GM10266 (cell line): ENCODE results near the gene TNNC1.

ENCODE experiments used
- DNase-seq: peaks from one replicate; pipeline ENCODE4 v3.0.0; 2012; ENCODE audit errors: extremely low spot score
- TF ChIP-seq, protein P1 (sequence below): IDR thresholded peaks from 2 replicates; pipeline ENCODE4 v1.5.1; 2012; ENCODE audit warnings: mild to moderate bottlenecking, low read depth; ENCODE audit not compliant: control insufficient read depth, insufficient read depth; ENCODE audit errors: missing control alignments

TNNC1 gene

GRCh38 chr3:52439426-52440248 is 14.2 kb downstream of the TNNC1 start:
- no peak for DNase-seq
- TF ChIP-seq, protein P1, sequence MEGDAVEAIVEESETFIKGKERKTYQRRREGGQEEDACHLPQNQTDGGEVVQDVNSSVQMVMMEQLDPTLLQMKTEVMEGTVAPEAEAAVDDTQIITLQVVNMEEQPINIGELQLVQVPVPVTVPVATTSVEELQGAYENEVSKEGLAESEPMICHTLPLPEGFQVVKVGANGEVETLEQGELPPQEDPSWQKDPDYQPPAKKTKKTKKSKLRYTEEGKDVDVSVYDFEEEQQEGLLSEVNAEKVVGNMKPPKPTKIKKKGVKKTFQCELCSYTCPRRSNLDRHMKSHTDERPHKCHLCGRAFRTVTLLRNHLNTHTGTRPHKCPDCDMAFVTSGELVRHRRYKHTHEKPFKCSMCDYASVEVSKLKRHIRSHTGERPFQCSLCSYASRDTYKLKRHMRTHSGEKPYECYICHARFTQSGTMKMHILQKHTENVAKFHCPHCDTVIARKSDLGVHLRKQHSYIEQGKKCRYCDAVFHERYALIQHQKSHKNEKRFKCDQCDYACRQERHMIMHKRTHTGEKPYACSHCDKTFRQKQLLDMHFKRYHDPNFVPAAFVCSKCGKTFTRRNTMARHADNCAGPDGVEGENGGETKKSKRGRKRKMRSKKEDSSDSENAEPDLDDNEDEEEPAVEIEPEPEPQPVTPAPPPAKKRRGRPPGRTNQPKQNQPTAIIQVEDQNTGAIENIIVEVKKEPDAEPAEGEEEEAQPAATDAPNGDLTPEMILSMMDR = no peak

- DNase-seq = no peak
- TF ChIP-seq, protein P1 = no peak
Measured at GRCh38 chr3:52438579-52439425, 15.0 kb downstream of the TNNC1 start.

DNA sequence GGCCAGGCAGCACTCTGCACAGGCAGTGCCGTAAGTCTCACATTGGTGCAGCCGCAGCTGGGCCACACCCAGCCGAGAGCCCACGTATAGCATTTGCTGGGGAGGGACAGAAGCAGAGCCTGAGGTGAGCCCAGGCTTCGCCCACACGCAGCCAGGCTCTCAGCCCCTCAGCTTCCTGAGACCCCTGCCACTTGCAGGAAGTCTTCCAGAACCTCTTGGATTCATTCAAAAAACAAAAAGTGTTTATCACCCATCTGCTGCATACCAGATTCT is 15.8 kb downstream of the TNNC1 start:
- DNase-seq = no peak
- TF ChIP-seq, protein P1 = no peak

- DNase-seq = no peak
- TF ChIP-seq, protein P1 = no peak
Measured at GRCh38 chr3:52437326-52438103, 16.3 kb downstream of the TNNC1 start.

DNA sequence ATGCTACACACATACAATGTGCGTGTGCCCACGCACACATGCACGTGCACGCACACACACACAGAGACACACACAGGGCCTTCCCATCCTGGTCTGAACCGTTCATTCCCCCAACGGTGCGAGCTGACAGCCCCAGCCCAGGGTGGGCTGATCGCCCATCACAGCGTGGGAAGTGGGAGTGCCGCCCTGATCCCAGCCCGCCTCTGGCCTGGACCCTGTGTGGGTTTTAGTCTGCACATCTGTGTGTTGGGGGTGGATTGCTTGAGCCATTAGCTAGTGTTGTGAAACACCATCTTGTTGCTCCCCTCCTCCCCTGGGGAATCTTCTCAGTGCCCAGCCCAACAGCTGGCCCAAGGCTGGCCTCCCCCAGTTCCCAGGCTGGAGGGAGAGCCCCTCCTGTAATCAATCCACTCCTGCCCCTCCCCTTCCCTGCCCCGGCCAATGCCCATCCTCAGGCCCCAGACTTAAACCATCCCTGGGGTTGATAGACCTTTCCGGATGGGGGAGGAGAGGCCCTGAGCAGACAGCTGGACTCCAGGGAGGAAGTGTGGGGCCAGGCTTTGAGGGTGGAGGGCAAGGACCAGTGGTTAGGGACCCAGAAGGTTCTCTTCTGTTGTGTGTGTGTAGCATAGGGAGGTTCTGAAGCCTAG is 17.2 kb downstream of the TNNC1 start:
- TF ChIP-seq, protein P1 = no peak
- no peak for DNase-seq

- TF ChIP-seq, protein P1 = no peak
- no peak for DNase-seq
Measured at GRCh38 chr3:52435246-52436101, 18.4 kb downstream of the TNNC1 start.
